ENCODE measurements around the gene MRPS27.
A peak's percentile ranks its signal among the peaks of the same experiment; 100 is the strongest.

Gene MRPS27

GRCh38 chr5:72248410-72248981 lies 71.5 kb downstream of the MRPS27 start:
- no peak for DNase-seq (ENCODE audit: low read depth)
- TF ChIP-seq CTCF (IDR thresholded peaks at IDR 0.05; ENCODE audit: low read depth, low read length, missing control alignments) = no peak
- in situ Hi-C loops (cut with HindIII; ENCODE audit: low sequenced_read_pairs) = no loop called here
- H3K4me3 ChIP-seq (ENCODE audit: low read depth, low read length) = no peak overlapping the region

- TF ChIP-seq CTCF (IDR thresholded peaks at IDR 0.05; ENCODE audit: low read depth, low read length, missing control alignments) = no peak
- no peak for DNase-seq (ENCODE audit: low read depth)
- in situ Hi-C loops (cut with HindIII; ENCODE audit: low sequenced_read_pairs) = no loop called here
- H3K4me3 ChIP-seq (ENCODE audit: low read depth, low read length) = no peak overlapping the region
Measured at GRCh38 chr5:72246954-72247442, 73.0 kb downstream of the MRPS27 start.

- no peak for DNase-seq (ENCODE audit: low read depth)
- in situ Hi-C loops (cut with HindIII; ENCODE audit: low sequenced_read_pairs) = no loop called here
- TF ChIP-seq CTCF (IDR thresholded peaks at IDR 0.05; ENCODE audit: low read depth, low read length, missing control alignments) = peak; percentile 64
- no peak overlapping the region for H3K4me3 ChIP-seq (ENCODE audit: low read depth, low read length)
Measured at GRCh38 chr5:72245951-72246532, 74.0 kb downstream of the MRPS27 start.

- H3K4me3 ChIP-seq (ENCODE audit: low read depth, low read length) = no peak overlapping the region
- no peak for DNase-seq (ENCODE audit: low read depth)
- in situ Hi-C loops (cut with HindIII; ENCODE audit: low sequenced_read_pairs) = no loop called here
- no peak for TF ChIP-seq CTCF (IDR thresholded peaks at IDR 0.05; ENCODE audit: low read depth, low read length, missing control alignments)
Measured at GRCh38 chr5:72245546-72245945, 74.5 kb downstream of the MRPS27 start.

GRCh38 chr5:72244862-72245371 lies 75.1 kb downstream of the MRPS27 start:
- H3K4me3 ChIP-seq (ENCODE audit: low read depth, low read length) = no peak overlapping the region
- in situ Hi-C loops (cut with HindIII; ENCODE audit: low sequenced_read_pairs) = no loop called here
- no peak for DNase-seq (ENCODE audit: low read depth)
- peak; percentile 64 for TF ChIP-seq CTCF (IDR thresholded peaks at IDR 0.05; ENCODE audit: low read depth, low read length, missing control alignments)

- no peak for DNase-seq (ENCODE audit: low read depth)
- no peak overlapping the region for H3K4me3 ChIP-seq (ENCODE audit: low read depth, low read length)
- in situ Hi-C loops (cut with HindIII; ENCODE audit: low sequenced_read_pairs) = no loop called here
- no peak for TF ChIP-seq CTCF (IDR thresholded peaks at IDR 0.05; ENCODE audit: low read depth, low read length, missing control alignments)
Measured at GRCh38 chr5:72243706-72244105, 76.3 kb downstream of the MRPS27 start.
